ENCODE data around the gene PITPNM3.

The PITPNM3 gene

DNA sequence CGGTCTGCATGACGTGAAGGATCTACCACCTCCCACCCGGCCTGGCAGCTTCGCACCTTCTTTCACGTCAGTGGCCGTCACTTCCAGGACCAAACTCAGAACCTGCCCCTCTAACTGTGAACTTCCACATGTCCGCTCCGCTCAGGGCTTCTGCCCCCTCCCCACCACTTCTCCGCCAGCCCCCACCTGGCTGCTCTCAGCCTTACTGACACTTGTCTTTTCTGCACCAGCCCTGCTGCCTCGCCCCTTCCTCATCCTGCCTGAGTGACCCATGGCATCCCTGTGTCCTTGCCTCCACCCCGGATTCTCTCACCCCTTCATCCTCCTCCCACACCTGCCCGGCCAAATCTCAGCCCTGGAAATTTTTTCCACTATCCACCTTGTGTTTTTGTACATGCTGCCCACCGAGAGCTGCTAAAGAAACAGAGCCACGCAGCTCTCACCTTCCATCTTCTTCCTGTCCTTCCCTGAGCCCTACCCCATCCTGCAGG, 97.8 kb downstream of the PITPNM3 start:
- DNase-seq = no peak

DNA sequence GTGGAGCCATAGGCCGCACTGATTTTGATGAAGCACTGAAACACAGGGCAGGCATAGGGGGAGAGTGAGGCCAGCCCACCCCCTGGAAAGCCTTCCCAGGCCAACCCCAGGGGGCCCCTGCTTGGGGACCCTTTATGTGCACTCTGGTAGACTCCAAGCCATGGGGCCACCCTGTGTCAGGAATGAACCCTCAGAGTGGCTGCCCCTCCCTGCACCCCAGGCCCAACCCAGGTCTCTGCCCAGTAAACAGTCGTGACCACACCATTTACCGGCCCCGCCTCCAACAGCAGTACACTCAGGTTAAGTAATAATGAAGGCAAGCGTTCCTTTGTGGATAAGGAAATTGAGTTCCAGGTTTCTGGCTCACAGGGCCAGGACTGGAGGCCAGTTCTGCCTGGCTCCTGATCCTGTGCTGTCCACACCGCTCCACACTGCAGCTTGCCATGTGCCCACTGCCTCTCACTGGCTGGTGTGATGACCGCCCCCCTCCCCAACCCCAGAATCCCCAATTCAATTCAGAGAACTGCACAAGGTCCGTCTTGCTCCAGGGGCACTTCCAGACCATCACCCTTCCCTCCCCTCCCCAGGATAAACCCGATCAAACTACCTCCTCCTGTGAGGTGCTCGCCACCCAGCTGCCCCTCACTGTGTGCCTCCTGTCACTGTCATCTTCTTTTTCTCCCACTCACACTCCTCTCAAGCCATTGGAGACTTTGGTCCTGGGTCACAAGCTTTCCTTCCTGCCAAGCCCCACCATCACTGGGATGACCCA, 98.5 kb downstream of the PITPNM3 start:
- no peak for DNase-seq

DNA sequence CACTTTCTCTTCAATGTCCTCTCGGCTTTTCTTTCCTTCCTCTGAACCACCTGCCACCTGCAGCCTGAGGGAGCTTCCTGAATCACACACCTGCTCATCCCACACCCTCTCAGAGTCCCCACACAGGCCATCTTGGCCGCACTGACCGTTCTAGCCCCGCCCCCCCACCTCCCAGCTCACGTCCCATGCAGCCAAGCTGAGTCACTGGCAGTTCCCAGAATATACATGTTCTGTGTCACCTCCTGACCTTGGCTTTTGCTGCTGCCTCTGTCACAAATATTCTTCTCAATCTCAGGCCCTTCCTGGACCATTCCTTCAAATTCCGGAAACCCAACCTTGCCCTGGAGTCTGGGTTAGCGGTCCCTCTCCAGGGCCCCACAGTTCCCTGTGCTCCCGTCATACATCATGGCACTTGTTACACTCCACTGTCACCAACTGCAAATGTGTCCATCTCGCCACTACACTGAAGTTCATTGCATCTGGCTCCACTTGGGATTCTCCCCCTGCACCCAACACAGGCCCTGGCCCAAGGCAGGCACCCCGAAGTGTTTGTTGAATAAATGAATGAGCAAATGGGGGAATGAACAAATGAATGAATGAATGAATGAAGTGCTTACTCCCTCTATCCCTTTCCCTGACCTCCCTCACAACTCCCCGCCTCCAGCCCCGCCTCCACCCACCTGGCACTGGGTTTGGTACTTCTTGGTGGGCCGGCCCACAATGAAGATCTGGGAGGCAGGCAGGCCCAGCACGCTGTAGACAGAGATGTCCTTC, 99.3 kb downstream of the PITPNM3 start:
- DNase-seq = no peak

DNA sequence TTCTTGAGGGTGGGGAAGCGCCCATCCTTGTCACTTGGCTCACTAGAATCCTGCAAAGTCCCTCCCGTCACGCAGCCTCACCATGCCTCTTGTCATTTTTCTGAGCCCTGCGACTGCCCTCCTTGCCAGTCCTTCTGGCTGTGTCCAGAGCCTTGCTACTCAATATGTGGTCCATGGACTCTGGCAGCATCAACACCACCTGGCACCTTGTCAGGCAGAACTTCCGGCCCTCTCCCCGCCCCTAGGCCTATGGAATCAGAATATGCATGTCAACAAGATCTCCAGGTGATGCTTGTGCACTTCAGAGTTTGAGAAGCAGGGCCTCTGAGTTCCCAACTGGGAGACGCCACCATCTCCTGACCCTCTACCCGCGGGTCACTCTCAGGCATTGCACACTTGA, 100.0 kb downstream of the PITPNM3 start:
- no peak for DNase-seq

DNA sequence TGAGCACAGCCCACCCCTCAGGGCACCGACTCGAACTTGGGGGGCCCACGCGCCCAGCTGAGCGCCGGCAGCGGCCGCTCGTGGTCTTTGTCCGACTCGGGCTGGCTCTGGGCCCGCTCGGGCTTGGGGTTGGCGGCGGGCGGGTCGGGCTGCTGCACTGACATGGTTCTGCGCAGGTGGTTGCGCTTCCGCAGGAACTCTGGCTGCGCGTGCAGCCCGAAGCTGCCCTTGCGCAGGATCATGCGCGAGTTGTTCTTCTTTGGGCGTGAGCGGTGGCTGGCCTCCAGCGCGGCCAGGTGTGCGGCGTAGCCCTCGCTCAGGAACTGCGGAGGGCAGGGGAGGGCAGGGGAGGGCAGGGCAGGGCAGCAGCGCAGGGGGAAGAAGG, 101.0 kb downstream of the PITPNM3 start:
- peak; percentile 57 for DNase-seq

DNA sequence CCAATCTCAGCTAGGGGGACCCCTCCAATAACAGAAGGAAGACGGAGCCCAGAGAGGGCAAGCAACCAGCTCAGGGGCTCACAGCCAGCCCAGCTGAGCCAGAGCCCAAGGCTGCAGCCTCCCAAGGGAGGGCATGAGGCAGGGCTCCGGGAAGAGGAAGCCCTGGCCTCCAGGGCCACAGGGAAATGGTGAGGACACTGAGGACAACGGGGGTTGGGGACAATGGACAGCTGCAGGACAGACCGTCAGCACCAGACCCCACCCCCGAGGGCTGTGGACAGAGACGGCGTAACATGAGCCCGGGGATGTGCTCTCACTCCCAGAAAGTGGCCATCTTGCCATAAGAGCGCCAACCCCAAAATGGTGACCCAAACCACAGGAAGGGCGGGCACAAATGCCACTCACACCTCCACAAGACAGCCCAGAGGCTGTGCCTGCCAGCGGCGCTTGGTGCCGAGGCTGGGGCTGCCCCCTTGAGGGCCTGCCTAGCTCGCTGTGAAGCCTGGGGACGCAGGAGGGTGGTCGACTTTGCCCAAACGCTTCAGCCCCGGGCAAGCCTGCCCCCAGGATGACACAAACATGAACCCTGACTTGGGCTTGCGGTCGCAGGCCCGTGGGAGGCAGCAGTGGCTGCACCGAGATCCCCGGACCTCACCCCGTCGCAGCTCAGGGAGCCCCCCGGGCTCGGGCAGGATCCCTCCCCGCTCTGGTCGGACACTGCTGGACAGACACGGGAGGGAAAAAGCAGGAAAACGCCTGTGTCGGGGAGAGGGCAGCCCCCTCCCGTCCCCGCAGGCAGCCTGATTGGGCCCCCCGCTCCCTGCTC, 101.6 kb downstream of the PITPNM3 start:
- DNase-seq = no peak

DNA sequence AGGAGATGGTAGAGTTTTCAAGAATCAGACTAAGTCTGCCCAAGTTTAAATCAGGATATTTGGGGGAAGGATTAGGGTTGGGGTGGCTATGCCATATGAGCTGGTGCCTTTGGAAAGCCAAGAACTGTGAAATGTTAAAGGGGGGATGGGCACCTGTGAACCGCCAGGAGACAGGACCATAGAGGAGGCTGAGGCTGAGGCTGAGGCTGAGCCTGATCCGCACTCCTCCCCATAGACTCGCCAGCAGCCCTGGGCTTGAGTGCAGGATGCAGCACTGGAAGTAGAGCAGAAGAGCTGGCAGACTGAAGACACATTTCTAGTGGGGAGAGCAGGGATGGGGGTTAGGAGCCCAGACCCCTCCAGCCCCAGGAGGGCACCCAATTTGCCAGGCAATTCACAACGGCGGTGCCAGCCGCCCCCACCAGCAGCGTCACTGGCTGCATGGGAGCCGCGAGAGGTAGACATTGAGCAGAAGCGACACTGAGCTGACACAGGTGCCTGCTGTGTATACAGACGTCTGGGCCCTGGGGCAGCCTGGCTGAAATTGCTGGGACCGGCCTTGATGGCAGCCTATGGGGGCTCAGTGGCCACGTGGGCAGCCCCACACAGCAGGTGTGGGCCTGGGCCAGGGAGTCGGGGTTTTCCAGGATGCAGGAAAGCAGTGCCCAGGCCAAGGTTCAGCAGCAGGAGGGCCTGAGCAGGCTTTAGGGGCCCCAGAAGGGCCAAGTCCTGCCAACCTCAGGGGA, 102.9 kb downstream of the PITPNM3 start:
- no peak for DNase-seq

DNA sequence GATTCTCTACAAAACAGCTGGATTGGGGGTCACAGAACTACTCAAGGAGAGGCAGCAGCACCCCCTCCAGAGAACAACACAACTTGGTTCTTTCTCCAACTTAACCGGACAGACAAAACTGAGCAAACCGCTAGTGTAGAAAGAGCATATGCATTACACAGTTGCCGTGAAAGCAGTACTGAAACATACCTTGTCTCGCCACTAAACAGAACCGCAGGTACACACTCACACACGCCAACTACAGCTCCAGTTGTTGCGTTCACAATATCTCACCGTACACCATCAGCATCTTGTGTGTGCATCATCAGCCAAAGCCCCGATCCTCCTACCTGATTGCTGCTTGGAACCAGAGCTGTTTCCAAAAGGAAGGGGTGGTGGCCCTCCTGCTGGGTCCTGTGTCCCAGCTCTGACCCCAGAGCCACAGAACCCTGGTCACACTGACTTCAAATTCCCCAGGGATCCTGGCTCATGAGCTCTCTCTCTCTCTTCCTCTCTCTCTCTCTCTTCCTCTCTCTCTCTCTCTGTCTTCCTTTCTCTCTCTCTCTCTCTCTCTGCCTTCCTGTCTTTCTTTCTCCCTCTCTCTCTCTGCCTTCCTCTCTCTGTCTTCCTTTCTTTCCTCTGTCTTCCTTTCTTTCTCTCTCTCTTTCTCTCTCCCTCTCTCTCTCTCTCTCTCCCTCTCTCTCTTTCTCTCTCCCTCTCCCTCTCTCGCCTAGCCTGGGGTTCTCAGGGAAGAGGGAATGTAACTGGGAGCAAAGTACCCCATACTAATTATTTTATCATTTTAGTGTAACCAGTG, 103.7 kb downstream of the PITPNM3 start:
- DNase-seq = no peak

DNA sequence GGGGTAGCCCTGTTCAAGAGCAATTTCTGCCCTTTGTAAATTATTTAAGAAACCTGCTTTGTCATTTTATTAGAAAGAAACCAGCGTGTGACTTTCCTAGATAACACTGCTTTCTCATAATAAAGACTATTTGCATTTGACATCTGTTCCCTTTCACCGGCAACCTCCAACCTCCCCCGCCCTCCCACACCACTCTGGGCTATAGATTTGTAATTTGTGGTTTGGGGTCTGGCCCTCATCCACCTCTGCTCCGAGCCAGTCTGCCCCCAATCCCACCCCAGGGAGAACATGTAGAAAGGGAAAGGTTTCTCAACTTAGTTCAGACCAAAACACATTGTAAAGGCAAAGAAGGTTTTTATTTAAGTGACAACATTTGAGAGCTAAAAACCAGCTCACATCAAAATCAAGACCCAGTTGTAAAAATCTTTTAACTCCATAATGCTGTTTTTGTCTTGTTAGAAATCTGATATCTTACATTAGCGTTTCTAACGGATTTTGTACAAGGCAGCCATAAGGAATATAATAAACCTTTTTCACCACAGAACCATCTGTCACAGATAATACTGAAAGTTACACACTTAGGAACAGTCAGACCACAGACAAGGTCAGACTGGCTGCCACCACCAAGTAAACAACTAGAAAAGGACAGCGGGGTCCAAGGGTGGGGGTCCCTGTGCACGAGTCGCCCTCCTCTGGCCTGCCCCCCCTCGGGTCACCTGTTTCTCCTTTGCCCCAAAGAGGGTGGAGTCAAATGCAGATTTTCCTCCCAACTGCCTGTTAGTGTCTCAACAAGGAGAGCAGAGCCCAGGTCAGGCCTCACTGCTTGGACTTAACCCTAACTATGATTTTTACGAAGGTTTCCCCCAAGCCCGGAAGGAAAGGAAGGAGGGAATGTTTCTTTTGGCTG, 105.2 kb downstream of the PITPNM3 start:
- no peak for DNase-seq

DNA sequence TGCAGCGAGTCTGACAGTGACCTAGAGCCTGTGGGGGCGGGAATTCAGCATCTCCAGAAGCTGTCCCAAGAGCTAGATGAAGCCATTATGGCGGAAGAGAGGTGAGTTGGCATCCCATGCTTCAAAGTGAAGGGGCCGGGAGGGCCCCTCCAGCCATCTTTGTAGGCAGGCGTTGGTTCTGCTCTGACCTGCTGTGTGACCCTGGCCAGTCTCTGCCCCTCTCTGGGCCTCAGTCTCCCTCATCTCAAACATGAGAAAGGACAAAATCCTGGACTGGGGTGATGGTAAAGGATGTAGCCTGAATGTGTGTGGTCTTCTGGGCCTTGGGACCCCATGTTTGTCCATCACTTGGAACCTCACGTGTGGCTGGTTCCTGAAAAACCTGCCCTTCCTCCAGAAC, 107.0 kb downstream of the PITPNM3 start:
- no peak for DNase-seq

DNA sequence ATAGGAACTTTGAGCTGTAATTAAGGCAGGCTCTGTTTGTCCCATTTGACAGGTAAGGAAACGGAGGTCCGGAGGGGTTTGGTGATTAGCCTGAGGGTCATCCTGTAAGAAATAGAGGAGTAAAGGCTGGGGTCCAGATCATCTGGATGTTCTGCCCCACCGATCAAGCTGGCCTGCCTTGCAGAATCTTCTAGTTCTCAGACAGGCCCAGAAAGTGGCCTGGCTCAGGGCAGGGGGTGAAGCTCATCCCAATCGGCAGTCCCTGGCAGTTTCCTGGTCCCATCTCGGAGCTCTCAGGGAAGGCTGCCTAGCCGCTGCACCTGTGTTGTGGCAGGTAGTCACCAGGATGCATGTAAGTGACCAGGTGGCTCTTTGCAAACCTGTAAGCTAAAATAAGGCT, 107.9 kb downstream of the PITPNM3 start:
- DNase-seq = no peak

DNA sequence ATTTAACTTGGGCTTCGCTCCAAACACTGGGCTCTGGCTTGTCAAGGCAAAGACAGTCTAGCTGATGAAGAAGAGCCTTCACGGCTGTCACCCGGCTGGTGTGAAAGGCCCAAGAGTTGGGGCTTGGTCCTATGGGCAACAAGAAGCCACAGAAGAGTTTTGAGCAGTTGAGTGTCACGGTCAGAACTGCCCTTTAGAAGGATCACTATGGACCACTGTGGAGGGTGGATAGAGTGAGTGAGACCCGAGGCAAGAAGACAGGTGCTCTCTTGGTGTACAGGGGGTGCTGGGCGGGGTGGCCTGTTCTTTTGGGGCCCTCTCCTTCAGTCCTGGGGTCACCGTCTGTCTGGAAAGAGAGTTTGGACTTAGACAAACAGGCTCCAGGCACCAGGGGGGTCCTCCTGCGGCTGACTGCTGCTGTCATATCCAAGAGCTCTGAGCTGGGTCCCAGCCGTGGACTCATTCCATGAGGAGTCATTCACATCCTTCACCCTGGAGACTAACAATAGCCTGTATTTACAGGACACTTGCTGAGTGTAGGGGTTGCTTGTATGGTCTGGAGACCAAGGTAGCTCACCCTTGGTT, 109.7 kb downstream of the PITPNM3 start:
- DNase-seq = no peak

DNA sequence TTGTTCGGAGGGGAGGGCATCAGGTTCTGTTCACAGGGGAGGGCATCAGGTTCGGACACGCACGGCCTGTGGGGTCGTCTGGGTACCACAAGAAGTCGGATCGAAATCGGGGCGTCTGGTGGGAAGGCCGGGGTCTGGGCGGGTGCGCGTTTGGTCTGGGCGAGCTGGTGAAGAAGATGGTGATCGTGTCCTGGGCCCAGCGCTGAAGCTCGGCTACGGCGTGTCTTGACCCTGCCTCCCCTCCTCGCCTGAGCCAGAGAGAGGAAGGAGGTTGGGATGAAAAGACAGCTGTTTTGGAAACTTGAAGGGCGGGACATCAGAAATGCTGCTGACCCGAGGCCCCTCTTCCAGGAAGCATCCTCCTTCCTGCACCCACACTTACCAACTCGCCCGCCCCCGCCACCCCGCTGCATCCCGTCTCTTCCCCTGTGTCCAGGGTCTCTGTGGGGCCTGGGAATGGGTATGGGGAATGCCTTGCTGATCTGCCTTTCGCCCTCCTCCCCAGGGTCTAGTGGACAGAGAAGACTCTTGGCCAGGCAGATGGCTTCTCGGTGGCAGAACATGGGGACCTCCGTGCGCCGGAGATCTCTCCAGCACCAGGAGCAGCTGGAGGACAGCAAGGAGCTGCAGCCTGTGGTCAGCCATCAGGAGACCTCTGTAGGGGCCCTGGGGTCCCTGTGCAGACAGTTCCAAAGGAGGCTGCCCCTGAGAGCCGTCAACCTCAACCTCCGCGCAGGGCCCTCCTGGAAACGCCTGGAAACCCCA, 111.6 kb downstream of the PITPNM3 start:
- DNase-seq = no peak

DNA sequence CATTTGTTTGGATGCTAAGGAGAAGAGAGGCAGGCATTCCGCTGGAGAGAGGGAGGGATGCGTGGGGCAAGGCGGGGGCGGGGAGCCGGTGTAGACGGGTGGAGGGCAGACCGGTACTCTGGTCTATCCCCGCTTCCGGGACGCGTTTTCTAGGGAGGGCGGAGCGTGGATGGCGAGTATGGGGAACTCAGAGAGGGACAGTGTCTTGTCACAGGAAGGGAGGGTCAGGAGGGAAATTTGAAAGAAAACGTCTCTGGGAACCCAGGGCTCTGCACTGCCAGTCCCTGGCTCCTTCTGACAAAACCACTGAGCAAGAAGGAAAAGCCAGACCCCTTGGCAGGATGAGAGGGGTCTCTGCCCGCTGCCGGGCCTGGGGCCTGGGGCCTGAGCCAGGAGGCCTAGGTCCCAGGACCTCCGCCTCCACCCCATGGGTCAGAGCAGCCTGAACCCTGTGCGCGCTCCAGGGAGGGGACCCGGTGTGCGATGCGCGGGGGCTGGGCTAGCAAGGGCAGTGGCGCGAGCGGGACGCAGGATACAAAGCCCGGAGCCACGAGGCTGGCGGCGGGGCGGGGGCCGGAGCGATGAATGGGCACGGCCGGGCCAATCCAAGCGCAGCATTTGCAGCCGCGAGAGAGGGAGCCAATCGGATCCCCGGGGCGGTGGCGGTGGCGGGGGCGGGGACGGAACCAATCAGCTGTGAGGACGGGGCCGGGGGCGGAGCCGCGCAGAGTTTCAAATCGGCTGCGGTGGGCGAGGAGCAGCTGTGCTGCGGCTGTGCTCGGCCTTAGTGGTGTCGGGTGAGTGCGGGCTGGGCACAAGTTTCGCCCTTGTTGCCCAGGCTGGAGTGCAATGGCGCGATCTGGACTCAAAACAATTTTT, 112.4 kb downstream of the PITPNM3 start, which contains the start of gene PIMREG:
TSS of gene PIMREG (plus strand) at position 764 of the 879 bp plus-strand sequence. CDS start 656 bp downstream, outside the sequence.
- peak; percentile 96 for DNase-seq

DNA sequence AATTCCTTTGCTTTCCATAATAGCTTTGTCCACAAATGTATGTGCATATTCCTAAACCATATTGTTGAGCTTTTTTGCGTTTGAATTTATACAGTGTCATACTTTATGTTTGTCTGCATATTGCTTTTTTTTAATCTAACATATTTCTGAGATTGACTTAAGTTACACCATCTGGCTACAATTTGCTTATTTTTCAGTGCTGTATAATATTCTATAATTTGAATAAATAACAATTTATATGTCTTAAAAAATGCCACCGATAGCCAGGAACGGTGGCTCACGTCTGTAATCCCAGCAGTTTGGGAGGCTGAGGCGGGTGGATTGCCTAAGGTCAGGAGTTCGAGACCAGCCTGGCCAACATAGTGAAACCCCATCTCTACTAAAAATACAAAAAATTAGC, 113.6 kb downstream of the PITPNM3 start:
- no peak for DNase-seq

DNA sequence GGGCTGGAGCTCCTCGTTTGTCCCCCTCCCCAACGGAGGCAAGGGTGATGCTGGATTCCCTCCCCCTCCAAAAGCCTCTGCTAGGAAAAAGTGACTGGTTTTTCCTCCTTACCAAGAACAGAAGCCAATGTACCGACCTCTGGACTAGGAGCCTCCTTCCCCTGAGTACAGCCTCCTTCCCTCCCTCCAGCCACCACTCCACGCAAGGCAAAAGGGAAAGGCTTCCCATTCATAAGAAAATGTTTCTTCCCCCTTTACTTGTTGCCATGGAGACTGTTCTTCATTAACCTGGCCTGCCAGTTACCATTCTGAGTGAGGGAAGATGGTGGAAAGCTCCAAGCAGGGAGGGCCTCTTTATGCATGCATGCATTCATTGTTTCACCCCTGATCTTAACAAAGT, 116.4 kb downstream of the PITPNM3 start:
- no peak for DNase-seq

DNA sequence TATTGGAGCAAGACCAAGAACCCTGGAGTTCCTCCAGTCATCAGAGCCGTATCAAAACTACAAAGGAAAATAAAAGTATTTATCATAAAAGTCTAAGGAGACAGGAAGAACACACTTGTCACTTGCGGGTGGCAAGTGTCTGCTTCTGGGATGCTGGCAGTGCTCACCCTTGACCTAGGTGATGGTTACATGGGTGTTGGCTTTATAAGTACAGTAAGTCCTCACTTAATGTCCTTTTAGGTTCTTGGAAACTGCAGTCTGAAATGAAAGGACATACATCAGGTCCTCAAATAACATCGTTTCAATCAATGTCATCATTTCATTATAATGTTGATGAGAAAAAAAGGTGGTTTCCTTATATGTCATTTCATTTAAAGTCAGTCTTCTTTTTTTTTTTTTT, 118.4 kb downstream of the PITPNM3 start:
- DNase-seq = no peak

DNA sequence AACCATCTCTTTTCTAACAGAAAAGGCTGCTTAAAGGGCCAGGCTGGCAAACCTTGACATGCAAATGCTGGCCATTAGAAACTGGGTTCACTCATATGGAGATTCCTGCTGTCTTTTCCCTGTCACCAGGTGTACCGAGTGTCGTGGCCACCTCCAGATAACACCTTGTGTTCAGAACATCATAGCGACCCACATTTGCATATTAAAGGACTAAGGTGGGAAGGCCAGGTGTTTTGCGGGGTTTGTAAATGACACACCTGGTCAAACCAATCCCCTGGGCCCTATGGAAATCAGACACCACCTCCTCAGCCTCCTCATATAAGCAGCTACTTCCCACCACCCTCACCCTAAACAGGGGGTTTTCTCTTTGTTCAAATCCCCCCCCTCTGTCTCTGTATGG, 118.9 kb downstream of the PITPNM3 start:
- DNase-seq = no peak

All from activated naive CD4-positive, alpha-beta T cell treated with anti-CD3 and anti-CD28 coated beads, Interleukin-2, amount 50 U/mL, for 16 hours (primary cell).